SK-N-SH treated with all-trans-retinoic acid at 6 μM for 48 hours (cell line): Measurements from ENCODE around the gene PCBP3.

Experiments used
- ATAC-seq: fragments of 200-7000 bp; cut with Tn5 transposase; 3 replicates; pipeline ENCODE4 v1.9.1; 2020; ENCODE audit warnings: mild to moderate bottlenecking, moderate library complexity
- ARNTL ChIP-seq: fragments of 450-650 bp; formaldehyde crosslinking; IDR thresholded peaks from 2 replicates; pipeline ENCODE4 v1.5.0; 2020; ENCODE audit warnings: low read depth, mild to moderate bottlenecking, moderate library complexity, borderline replicate concordance
- BACH2 ChIP-seq: fragments of 250-450 bp; sonication (Bioruptor Pico); IDR thresholded peaks from 2 replicates; pipeline ENCODE4 v1.9.0; 2021; ENCODE audit warnings: mild to moderate bottlenecking, borderline replicate concordance
- ESRRG ChIP-seq: fragments of 250-450 bp; sonication (Bioruptor Pico); IDR thresholded peaks from 2 replicates; pipeline ENCODE4 v1.6.1; 2021; ENCODE audit warnings: mild to moderate bottlenecking
- GLIS3 ChIP-seq: fragments of 250-450 bp; sonication (Bioruptor Pico); IDR thresholded peaks from 2 replicates; pipeline ENCODE4 v1.5.0; 2020; ENCODE audit warnings: mild to moderate bottlenecking, moderate library complexity
- OSR1 ChIP-seq: fragments of 250-450 bp; sonication (Bioruptor Pico); IDR thresholded peaks from 2 replicates; pipeline ENCODE4 v1.8.0; 2022; ENCODE audit warnings: moderate library complexity, mild to moderate bottlenecking, inconsistent platforms
- PPARA ChIP-seq: fragments of 250-450 bp; sonication (Bioruptor Pico); IDR thresholded peaks from 2 replicates; pipeline ENCODE4 v1.5.0; 2020; ENCODE audit warnings: mild to moderate bottlenecking, borderline replicate concordance
- RARB ChIP-seq: fragments of 250-450 bp; sonication (Bioruptor Pico); IDR thresholded peaks from 2 replicates; pipeline ENCODE4 v1.8.0; 2021; ENCODE audit warnings: mild to moderate bottlenecking, moderate library complexity
- SNAI2 ChIP-seq: fragments of 250-450 bp; sonication (Bioruptor Pico); IDR thresholded peaks from 2 replicates; pipeline ENCODE4 v1.5.0; 2020; ENCODE audit warnings: mild to moderate bottlenecking, moderate library complexity
- TCF4 ChIP-seq: fragments of 250-450 bp; sonication (Bioruptor Pico); IDR thresholded peaks from 2 replicates; pipeline ENCODE4 v1.8.0; 2021; ENCODE audit warnings: mild to moderate bottlenecking, moderate library complexity, borderline replicate concordance
- TOX ChIP-seq: fragments of 250-450 bp; sonication (Bioruptor Pico); IDR thresholded peaks from 2 replicates; pipeline ENCODE4 v1.8.0; 2021; ENCODE audit warnings: mild to moderate bottlenecking, moderate library complexity, borderline replicate concordance
- ZC3H10 ChIP-seq: fragments of 250-450 bp; sonication (Bioruptor Pico); IDR thresholded peaks from 2 replicates; pipeline ENCODE4 v1.5.1; 2021; ENCODE audit warnings: mild to moderate bottlenecking, moderate library complexity
- ZFP3 ChIP-seq: fragments of 250-450 bp; sonication (Bioruptor Pico); IDR thresholded peaks from 2 replicates; pipeline ENCODE4 v1.5.0; 2020; ENCODE audit warnings: mild to moderate bottlenecking, moderate library complexity
- ZNF565 ChIP-seq: fragments of 450-650 bp; formaldehyde crosslinking; conservative IDR thresholded peaks from 2 replicates; pipeline ENCODE4 v1.5.0; 2020; ENCODE audit warnings: low read depth, mild to moderate bottlenecking, moderate library complexity
- ZNF70 ChIP-seq: fragments of 450-650 bp; formaldehyde crosslinking; IDR thresholded peaks from 2 replicates; pipeline ENCODE4 v1.5.0; 2020; ENCODE audit warnings: mild to moderate bottlenecking, moderate library complexity
- ZNF8 ChIP-seq: fragments of 450-650 bp; formaldehyde crosslinking; IDR thresholded peaks from 2 replicates; pipeline ENCODE4 v1.5.0; 2020; ENCODE audit warnings: mild to moderate bottlenecking, moderate library complexity
- TF ChIP-seq, protein P1 (sequence below): fragments of 250-450 bp; sonication (Bioruptor Pico); IDR thresholded peaks from 2 replicates; pipeline ENCODE4 v1.5.0; 2020; ENCODE audit warnings: mild to moderate bottlenecking, moderate library complexity
- TF ChIP-seq, protein P2 (sequence below): fragments of 250-450 bp; sonication (Bioruptor Pico); IDR thresholded peaks from 2 replicates; pipeline ENCODE4 v1.8.0; 2021; ENCODE audit warnings: low read depth, mild to moderate bottlenecking, moderate library complexity, borderline replicate concordance
- TF ChIP-seq, protein P3 (sequence below): fragments of 250-450 bp; sonication (Bioruptor Pico); IDR thresholded peaks from 2 replicates; pipeline ENCODE4 v1.8.0; 2020; ENCODE audit warnings: mild to moderate bottlenecking, moderate library complexity, borderline replicate concordance
- TF ChIP-seq, protein P4 (sequence below): fragments of 250-450 bp; sonication (Bioruptor Pico); IDR thresholded peaks from 2 replicates; pipeline ENCODE4 v1.5.1; 2021; ENCODE audit warnings: mild to moderate bottlenecking, moderate library complexity
- TF ChIP-seq, protein P5 (sequence below): fragments of 250-450 bp; sonication (Bioruptor Pico); IDR thresholded peaks from 2 replicates; pipeline ENCODE4 v1.5.1; 2020; ENCODE audit warnings: low read depth, mild to moderate bottlenecking, moderate library complexity

PCBP3 gene

DNA sequence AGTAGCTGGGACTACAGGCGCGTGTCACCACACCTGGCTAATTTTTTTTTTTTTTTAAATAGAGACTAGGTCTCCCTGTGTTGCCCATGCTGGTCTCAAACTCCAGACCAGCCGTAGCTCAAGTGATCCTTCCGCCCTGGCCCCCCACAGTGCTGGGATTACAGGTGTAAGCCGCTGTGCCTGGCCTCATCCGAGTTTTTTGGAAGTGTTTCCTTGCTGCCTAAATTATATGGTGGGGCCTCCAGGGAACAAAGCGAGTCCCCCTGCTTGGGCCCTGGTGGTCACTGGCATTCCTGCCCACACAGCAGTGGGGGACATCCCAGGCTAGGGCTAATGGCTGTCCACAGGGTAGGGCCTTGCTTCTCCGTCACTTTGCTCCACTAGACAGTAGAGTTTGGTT lies 143.8 kb downstream of the PCBP3 start (continued):
- TF ChIP-seq, protein P1, sequence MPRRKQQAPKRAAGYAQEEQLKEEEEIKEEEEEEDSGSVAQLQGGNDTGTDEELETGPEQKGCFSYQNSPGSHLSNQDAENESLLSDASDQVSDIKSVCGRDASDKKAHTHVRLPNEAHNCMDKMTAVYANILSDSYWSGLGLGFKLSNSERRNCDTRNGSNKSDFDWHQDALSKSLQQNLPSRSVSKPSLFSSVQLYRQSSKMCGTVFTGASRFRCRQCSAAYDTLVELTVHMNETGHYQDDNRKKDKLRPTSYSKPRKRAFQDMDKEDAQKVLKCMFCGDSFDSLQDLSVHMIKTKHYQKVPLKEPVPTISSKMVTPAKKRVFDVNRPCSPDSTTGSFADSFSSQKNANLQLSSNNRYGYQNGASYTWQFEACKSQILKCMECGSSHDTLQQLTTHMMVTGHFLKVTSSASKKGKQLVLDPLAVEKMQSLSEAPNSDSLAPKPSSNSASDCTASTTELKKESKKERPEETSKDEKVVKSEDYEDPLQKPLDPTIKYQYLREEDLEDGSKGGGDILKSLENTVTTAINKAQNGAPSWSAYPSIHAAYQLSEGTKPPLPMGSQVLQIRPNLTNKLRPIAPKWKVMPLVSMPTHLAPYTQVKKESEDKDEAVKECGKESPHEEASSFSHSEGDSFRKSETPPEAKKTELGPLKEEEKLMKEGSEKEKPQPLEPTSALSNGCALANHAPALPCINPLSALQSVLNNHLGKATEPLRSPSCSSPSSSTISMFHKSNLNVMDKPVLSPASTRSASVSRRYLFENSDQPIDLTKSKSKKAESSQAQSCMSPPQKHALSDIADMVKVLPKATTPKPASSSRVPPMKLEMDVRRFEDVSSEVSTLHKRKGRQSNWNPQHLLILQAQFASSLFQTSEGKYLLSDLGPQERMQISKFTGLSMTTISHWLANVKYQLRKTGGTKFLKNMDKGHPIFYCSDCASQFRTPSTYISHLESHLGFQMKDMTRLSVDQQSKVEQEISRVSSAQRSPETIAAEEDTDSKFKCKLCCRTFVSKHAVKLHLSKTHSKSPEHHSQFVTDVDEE (CRISPR knock-in tag), result no peak

DNA sequence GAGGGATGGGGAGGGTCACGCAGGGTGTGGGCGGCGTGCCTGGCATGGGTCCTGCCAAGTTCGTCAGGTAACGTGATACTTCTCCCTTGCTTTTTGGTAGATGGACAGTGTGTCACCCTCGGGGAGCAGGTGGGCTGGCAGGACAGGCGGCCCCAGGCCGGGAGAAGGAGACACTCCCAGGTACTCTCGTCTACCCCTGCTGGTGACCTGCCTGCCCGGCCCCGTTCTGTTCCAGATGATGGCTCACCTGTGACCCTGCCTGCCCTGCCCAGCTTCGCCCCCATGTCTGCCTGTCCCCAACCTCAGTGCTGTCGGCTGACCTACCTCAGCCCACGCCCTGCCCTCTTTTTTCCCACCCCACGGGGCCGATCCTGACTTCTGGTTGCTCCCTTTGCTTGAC lies 144.7 kb downstream of the PCBP3 start:
- TF ChIP-seq ZFP3 (CRISPR knock-in tag) (no peak), TCF4 (CRISPR knock-in tag) (no peak), SNAI2 (CRISPR knock-in tag) (no peak), BACH2 (CRISPR knock-in tag) (no peak), TOX (CRISPR knock-in tag) (no peak), ZNF565 (no peak), ZNF70 (CRISPR knock-in tag) (no peak), OSR1 (CRISPR knock-in tag) (no peak), ZC3H10 (no peak), RARB (CRISPR knock-in tag) (no peak), ARNTL (CRISPR knock-in tag) (no peak)
- TF ChIP-seq, protein P2, sequence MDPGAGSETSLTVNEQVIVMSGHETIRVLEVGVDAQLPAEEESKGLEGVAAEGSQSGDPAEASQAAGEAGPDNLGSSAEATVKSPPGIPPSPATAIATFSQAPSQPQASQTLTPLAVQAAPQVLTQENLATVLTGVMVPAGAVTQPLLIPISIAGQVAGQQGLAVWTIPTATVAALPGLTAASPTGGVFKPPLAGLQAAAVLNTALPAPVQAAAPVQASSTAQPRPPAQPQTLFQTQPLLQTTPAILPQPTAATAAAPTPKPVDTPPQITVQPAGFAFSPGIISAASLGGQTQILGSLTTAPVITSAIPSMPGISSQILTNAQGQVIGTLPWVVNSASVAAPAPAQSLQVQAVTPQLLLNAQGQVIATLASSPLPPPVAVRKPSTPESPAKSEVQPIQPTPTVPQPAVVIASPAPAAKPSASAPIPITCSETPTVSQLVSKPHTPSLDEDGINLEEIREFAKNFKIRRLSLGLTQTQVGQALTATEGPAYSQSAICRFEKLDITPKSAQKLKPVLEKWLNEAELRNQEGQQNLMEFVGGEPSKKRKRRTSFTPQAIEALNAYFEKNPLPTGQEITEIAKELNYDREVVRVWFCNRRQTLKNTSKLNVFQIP, result no peak
- TF ChIP-seq, protein P3, sequence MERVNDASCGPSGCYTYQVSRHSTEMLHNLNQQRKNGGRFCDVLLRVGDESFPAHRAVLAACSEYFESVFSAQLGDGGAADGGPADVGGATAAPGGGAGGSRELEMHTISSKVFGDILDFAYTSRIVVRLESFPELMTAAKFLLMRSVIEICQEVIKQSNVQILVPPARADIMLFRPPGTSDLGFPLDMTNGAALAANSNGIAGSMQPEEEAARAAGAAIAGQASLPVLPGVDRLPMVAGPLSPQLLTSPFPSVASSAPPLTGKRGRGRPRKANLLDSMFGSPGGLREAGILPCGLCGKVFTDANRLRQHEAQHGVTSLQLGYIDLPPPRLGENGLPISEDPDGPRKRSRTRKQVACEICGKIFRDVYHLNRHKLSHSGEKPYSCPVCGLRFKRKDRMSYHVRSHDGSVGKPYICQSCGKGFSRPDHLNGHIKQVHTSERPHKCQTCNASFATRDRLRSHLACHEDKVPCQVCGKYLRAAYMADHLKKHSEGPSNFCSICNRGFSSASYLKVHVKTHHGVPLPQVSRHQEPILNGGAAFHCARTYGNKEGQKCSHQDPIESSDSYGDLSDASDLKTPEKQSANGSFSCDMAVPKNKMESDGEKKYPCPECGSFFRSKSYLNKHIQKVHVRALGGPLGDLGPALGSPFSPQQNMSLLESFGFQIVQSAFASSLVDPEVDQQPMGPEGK (CRISPR knock-in tag), result no peak
- TF ChIP-seq, protein P4, sequence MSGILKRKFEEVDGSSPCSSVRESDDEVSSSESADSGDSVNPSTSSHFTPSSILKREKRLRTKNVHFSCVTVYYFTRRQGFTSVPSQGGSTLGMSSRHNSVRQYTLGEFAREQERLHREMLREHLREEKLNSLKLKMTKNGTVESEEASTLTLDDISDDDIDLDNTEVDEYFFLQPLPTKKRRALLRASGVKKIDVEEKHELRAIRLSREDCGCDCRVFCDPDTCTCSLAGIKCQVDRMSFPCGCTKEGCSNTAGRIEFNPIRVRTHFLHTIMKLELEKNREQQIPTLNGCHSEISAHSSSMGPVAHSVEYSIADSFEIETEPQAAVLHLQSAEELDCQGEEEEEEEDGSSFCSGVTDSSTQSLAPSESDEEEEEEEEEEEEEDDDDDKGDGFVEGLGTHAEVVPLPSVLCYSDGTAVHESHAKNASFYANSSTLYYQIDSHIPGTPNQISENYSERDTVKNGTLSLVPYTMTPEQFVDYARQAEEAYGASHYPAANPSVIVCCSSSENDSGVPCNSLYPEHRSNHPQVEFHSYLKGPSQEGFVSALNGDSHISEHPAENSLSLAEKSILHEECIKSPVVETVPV (CRISPR knock-in tag), result no peak
- TF ChIP-seq, protein P5, sequence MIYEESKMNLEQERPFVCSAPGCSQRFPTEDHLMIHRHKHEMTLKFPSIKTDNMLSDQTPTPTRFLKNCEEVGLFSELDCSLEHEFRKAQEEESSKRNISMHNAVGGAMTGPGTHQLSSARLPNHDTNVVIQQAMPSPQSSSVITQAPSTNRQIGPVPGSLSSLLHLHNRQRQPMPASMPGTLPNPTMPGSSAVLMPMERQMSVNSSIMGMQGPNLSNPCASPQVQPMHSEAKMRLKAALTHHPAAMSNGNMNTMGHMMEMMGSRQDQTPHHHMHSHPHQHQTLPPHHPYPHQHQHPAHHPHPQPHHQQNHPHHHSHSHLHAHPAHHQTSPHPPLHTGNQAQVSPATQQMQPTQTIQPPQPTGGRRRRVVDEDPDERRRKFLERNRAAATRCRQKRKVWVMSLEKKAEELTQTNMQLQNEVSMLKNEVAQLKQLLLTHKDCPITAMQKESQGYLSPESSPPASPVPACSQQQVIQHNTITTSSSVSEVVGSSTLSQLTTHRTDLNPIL (CRISPR knock-in tag), result no peak
- no peak for ATAC-seq

DNA sequence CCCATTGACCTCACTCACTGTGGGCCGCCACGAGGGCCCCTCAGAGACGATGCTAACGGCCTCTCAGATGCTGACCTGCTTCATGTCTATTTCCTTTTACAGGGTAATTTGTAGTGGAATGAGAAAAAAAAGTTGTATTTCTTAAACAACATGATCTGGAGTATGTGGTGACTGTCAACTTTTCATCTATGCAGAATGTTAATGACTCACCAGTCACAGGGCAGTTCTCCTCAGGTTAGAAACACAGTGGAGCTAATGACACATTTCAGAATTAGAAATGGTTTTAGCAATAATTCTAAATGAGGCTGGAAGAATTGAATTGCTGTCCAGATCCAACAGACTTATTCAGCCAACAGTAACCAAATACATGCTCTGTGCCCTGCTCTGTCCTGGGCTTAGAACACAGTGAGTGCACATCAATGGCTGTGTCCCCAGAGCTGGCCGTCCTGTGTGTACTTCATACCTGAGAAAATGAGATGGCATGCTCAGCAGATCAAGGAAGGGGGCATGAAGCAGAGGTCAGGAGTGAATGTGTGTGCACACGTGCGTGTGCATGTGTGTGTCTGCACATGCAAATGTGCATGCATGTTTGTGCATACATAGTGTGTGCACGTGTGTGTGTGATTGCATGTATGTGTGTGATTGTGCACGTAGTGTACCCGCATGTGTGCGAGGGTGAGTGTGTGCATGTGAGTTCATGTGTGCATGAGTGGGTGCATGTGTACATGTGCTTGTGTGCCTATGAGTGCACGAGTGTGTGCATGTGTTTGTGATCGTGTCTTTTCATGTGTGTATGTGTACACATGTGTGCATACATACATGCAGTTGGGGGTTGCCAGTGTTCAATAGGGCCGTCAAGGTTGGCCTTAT lies 145.3 kb downstream of the PCBP3 start:
- ATAC-seq, result no peak; the same call in 2 of the 3 replicates
- no peak for TF ChIP-seq SNAI2 (CRISPR knock-in tag)
- TF ChIP-seq ZFP3 (CRISPR knock-in tag), result no peak
- TF ChIP-seq TCF4 (CRISPR knock-in tag), result no peak
- TF ChIP-seq ESRRG (CRISPR knock-in tag), result no peak
- TF ChIP-seq ZNF8 (CRISPR knock-in tag), result no peak
- no peak for TF ChIP-seq RARB (CRISPR knock-in tag)
- TF ChIP-seq, protein P1 (CRISPR knock-in tag), result no peak
- no peak for TF ChIP-seq GLIS3
- TF ChIP-seq ARNTL (CRISPR knock-in tag), result no peak
- no peak for TF ChIP-seq BACH2 (CRISPR knock-in tag)
- TF ChIP-seq, protein P4 (CRISPR knock-in tag), result no peak
- TF ChIP-seq, protein P2, result no peak
- no peak for TF ChIP-seq PPARA (CRISPR knock-in tag)
